Renal pelvis (tissue), 4 donors: ENCODE results near the gene PHF12. TPM values are rescaled to one million over a fixed set of nuclear protein-coding genes. Genes with fewer than 3 reads are reported as not detected.
"Not testable (repeated sequence)": the region's sequence is repeated elsewhere in the genome, so short reads cannot be mapped to it uniquely, and the experiment has no call there.

Experiments used
- DNase-seq: peaks from one replicate; pipeline ENCODE4 v3.0.0-alpha.2; 2013
- polyA plus RNA-seq, 3 donors: library from polyadenylated mRNA; unstranded; fragments of 120-200 nt; gene quantifications; one replicate each; pipeline ENCODE4 v1.2.1, GENCODE V29; 2013; ENCODE audit not compliant: insufficient read length in 3 of 3

Gene PHF12
- polyA plus RNA-seq, 3 donors = 55.0 to 61.1 (median 58.0) TPM

GRCh38 chr17:28885951-28886350 is 65.4 kb downstream of the PHF12 start:
- no peak for DNase-seq

- no peak for DNase-seq
These were observed 66.0 kb downstream of the PHF12 start for GRCh38 chr17:28885363-28885762.

GRCh38 chr17:28883967-28884702 is 67.2 kb downstream of the PHF12 start:
- DNase-seq = no peak

- DNase-seq = no peak
These were observed 69.0 kb downstream of the PHF12 start for GRCh38 chr17:28882154-28882895.

- DNase-seq = no peak
These were observed 69.7 kb downstream of the PHF12 start for GRCh38 chr17:28881533-28882056.

GRCh38 chr17:28880572-28880945 is 70.8 kb downstream of the PHF12 start:
- no peak for DNase-seq

- DNase-seq = no peak
These were observed 71.3 kb downstream of the PHF12 start for GRCh38 chr17:28879886-28880571.

GRCh38 chr17:28878981-28879380 is 72.3 kb downstream of the PHF12 start:
- DNase-seq = no peak

GRCh38 chr17:28878158-28878910 is 73.0 kb downstream of the PHF12 start:
- DNase-seq = no peak

GRCh38 chr17:28877150-28877711 is 74.1 kb downstream of the PHF12 start:
- not testable (repeated sequence) for DNase-seq

GRCh38 chr17:28875848-28876550 is 75.3 kb downstream of the PHF12 start:
- no peak for DNase-seq

GRCh38 chr17:28874750-28875149 is 76.6 kb downstream of the PHF12 start:
- DNase-seq = no peak

GRCh38 chr17:28873839-28874238 is 77.5 kb downstream of the PHF12 start:
- DNase-seq = no peak

GRCh38 chr17:28871056-28871579 is 80.2 kb downstream of the PHF12 start:
- no peak for DNase-seq

- DNase-seq = no peak
These were observed 84.0 kb downstream of the PHF12 start for GRCh38 chr17:28867276-28867675.

GRCh38 chr17:28865946-28866752 is 85.2 kb downstream of the PHF12 start:
- no peak for DNase-seq

- no peak for DNase-seq
These were observed 86.1 kb downstream of the PHF12 start for GRCh38 chr17:28864991-28865849.

GRCh38 chr17:28863953-28864352 is 87.4 kb downstream of the PHF12 start:
- no peak for DNase-seq

GRCh38 chr17:28862561-28862960 is 88.8 kb downstream of the PHF12 start:
- no peak for DNase-seq
